Epithelial cell of umbilical artery (primary cell): ENCODE results near the gene TTPAL. TPM values are rescaled to one million over a fixed set of nuclear protein-coding genes. Genes with fewer than 3 reads are reported as not detected.

Experiments
- total RNA-seq: library from RNA; depleted of rRNA; stranded (reverse); fragments of >200 nt; gene quantifications from 2 replicates; pipeline ENCODE4 v1.2.3, GENCODE V29; 2014

Gene TTPAL, protein sequence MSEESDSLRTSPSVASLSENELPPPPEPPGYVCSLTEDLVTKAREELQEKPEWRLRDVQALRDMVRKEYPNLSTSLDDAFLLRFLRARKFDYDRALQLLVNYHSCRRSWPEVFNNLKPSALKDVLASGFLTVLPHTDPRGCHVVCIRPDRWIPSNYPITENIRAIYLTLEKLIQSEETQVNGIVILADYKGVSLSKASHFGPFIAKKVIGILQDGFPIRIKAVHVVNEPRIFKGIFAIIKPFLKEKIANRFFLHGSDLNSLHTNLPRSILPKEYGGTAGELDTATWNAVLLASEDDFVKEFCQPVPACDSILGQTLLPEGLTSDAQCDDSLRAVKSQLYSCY
- total RNA-seq: 3.8 and 5.2 TPM in 2 replicates

DNA sequence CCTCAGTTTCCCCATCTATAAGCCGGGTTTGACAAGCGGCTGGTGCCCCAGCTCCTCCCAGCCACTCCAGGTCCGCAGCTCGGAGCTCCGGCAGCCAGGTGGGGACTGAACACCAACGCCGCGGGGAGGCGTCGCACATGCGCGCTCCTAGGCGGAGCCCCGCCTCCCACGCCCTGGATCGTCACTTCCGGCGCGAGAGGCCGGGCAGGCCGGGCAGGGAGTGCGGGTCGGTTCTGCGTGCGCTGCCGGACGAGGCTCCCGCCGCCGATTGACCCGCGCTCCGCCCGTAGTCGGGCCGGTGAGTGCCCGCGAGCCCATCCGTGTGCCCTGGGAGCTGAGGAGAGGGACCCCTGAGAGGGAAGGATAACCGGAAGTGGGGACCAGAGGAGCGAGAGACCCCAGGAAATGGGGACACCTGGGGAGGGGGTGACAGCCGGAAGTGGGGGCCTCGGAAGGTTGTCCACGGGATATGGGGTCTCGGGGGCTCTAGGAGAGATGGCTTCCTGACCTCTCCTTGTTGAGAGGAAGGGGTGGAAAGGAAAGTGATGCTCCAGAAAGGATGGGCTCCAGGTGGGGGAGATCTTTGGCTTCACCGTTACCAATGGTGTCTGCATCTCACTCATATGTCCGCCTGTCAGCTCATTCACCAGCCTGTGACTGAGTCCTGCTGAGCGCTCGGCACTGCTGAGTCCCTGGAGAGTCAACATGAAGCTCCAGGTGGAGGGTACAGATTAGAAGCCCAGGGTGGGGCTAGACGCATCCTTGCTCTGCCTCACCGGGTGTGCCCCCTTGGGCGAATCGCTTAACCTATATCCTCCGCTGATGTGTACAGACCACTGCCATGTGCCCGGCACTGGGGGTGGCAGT lies at the start of gene TTPAL:
Gene TTPAL, plus strand, starts transcription at position 181 of the 867 bp plus-strand sequence. CDS start 4,126 bp downstream, outside the sequence.

DNA sequence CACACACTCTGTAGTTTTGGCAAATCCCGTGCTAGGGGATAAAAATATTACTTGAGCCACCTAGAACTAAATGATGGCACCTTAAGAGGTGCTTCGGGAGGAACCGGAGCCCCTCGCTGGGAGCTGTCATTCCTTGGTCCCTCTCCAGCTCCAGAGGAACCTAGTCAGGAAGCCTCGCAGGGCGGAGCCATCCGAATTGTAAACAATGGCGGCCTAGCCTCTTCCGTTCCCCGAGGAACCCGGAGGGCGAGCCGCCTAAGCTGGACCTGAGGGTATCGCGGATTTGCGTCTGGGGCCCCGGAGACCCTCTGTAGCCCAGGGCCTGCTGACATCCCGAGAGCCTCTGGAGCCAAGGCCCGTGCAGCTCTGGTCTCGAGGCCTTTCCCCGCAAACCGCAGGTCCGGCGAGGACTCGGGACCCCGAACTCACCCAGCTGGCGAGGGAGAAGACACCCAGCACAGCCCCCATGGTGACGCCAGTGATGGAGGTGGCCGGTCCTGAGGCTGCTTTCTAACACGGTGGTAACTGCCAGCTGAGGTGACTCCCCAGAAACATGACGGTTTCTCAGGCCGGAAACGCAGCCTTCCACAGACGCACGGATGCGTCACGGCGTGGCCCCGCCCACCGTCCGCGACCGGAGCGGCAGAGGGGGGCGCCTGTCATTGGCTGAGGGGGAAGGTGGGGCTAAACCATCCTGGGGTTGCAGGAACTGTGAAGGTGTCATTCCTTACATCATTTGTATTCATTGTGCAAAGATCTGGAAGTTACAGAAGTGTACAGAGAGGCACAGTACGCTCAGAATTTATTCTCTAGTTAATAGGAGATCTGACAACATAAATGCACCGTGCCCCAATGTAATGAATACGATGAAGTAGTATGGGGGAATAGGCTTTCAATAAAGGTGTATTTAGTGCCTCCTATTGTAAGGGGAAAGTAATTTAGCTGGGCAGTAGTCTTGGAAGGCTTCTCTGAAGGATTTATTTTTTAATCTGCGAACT lies 46.1 kb downstream of the TTPAL start, which contains the start of gene SERINC3:
Gene SERINC3, minus strand, starts transcription at position 587 of the 998 bp plus-strand sequence. Its CDS starts 119 bp downstream, at position 468.

Other genes with a start within 250 kb of the TTPAL start
- gene GDAP1L1, start 228.6 kb upstream of the TTPAL start, total RNA-seq: not detected in 2 replicates
- gene FITM2, start 164.7 kb upstream of the TTPAL start, total RNA-seq: 4.9 and 5.8 TPM in 2 replicates
- not detected in 2 replicates for gene R3HDML, start 138.8 kb upstream of the TTPAL start, total RNA-seq
- not detected in 2 replicates for gene HNF4A, start 120.2 kb upstream of the TTPAL start, total RNA-seq
- gene SERINC3, start 46.2 kb downstream of the TTPAL start, total RNA-seq: 59.8 and 69.6 TPM in 2 replicates
- 194 and 363 TPM in 2 replicates for gene PKIG, start 106.7 kb downstream of the TTPAL start, total RNA-seq
- 44.1 and 49.4 TPM in 2 replicates for gene ADA, start 175.8 kb downstream of the TTPAL start, total RNA-seq
- not detected in 2 replicates for gene CCN5, start 239.5 kb downstream of the TTPAL start, total RNA-seq